ENCODE data around the gene ZBTB3. TPM values are rescaled to one million over a fixed set of nuclear protein-coding genes. Genes with fewer than 3 reads are reported as not detected.
"Not testable (repeated sequence)": the region's sequence is repeated elsewhere in the genome, so short reads cannot be mapped to it uniquely, and the experiment has no call there.

Gene ZBTB3
- total and polyA plus RNA-seq, 8 donors, result 7.3 to 11.2 (median 8.9) TPM

DNA sequence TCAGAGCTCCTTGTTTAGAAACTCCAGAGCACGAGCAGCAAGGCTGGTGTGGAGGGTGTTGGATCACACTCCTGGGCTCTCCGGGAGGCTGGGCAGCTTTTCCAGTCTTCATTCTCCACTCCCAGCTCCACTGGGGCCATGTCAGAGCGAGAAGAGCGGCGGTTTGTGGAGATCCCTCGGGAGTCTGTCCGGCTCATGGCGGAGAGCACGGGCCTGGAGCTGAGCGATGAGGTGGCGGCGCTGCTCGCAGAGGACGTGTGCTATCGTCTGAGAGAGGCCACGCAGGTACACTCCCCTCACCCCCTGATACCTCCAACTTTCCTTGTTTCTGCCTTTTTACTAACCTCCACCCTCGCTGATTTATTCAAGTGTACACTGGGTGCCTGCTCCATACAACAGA, 21.7 kb upstream of the ZBTB3 start:
- DNase-seq (no peak), ATAC-seq (no peak)
- Histone ChIP-seq H3K27ac (peak overlapping the region in 1 of 2 donors; percentile 73), H3K9me3 (no peaks in the 10 kb centered on the region), H3K4me1 (peaks cover 8 to 33% of the 10 kb centered on the region in 2 donors), H3K36me3 (peaks cover 0 to 49% of the 10 kb centered on the region in 2 donors), H3K4me3 (no peak overlapping the region), H3K27me3 (no peaks in the 10 kb centered on the region)
- TF ChIP-seq, protein P1, sequence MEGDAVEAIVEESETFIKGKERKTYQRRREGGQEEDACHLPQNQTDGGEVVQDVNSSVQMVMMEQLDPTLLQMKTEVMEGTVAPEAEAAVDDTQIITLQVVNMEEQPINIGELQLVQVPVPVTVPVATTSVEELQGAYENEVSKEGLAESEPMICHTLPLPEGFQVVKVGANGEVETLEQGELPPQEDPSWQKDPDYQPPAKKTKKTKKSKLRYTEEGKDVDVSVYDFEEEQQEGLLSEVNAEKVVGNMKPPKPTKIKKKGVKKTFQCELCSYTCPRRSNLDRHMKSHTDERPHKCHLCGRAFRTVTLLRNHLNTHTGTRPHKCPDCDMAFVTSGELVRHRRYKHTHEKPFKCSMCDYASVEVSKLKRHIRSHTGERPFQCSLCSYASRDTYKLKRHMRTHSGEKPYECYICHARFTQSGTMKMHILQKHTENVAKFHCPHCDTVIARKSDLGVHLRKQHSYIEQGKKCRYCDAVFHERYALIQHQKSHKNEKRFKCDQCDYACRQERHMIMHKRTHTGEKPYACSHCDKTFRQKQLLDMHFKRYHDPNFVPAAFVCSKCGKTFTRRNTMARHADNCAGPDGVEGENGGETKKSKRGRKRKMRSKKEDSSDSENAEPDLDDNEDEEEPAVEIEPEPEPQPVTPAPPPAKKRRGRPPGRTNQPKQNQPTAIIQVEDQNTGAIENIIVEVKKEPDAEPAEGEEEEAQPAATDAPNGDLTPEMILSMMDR (IDR thresholded peaks at IDR 0.05), result no peak
- intact Hi-C loops (cut with DNase I), result no loop called here

- ATAC-seq (no peak), DNase-seq (no peak)
- H3K4me3 ChIP-seq, result no peak overlapping the region
- peaks cover 16 to 42% of the 10 kb centered on the region in 2 donors for H3K4me1 ChIP-seq
- peak overlapping the region in 1 of 2 donors; percentile 73 for H3K27ac ChIP-seq
- no peaks in the 10 kb centered on the region for H3K27me3 ChIP-seq
- TF ChIP-seq, protein P1 (IDR thresholded peaks at IDR 0.05), result no peak
- H3K36me3 ChIP-seq, result peaks cover 0 to 39% of the 10 kb centered on the region in 2 donors
- intact Hi-C loops (cut with DNase I), result no loop called here
- H3K9me3 ChIP-seq, result no peaks in the 10 kb centered on the region
Observed at GRCh38 chr11:62774407-62774806, 20.4 kb upstream of the ZBTB3 start.

GRCh38 chr11:62771144-62772021, 17.4 kb upstream of the ZBTB3 start, which contains the start of gene TAF6L:
TAF6L (plus strand) TSS chr11:62771396; CDS start chr11:62775784, 4,388 bp downstream.
- Histone ChIP-seq H3K9me3 (no peaks in the 10 kb centered on the region), H3K4me3 (peak within 1 kb of the TSS; percentile 52 to 72), H3K36me3 (peaks cover 0 to 32% of the 10 kb centered on the region in 2 donors), H3K4me1 (peaks cover 16 to 42% of the 10 kb centered on the region in 2 donors), H3K27ac (peak within 1 kb of the TSS; percentile 91 to 94), H3K27me3 (no peaks in the 10 kb centered on the region)
- peak; percentile 95 to 98 (median 97) for DNase-seq
- ATAC-seq, result peak; percentile 97
- TF ChIP-seq, protein P1 (IDR thresholded peaks at IDR 0.05), result no peak
- intact Hi-C loops (cut with DNase I), result no loop called here

- H3K4me3 ChIP-seq, result peak overlapping the region; percentile 52 to 72
- peak overlapping the region; percentile 91 to 94 for H3K27ac ChIP-seq
- intact Hi-C loops (cut with DNase I), result no loop called here
- DNase-seq, result peak in 1 of 4 donors; percentile 44
- ATAC-seq, result peak; percentile 30
- H3K9me3 ChIP-seq, result no peaks in the 10 kb centered on the region
- TF ChIP-seq, protein P1 (IDR thresholded peaks at IDR 0.05), result no peak
- H3K27me3 ChIP-seq, result no peaks in the 10 kb centered on the region
- peaks cover 0 to 32% of the 10 kb centered on the region in 2 donors for H3K36me3 ChIP-seq
- peaks cover 16 to 42% of the 10 kb centered on the region in 2 donors for H3K4me1 ChIP-seq
Observed at GRCh38 chr11:62770778-62771143, 16.8 kb upstream of the ZBTB3 start.

DNA sequence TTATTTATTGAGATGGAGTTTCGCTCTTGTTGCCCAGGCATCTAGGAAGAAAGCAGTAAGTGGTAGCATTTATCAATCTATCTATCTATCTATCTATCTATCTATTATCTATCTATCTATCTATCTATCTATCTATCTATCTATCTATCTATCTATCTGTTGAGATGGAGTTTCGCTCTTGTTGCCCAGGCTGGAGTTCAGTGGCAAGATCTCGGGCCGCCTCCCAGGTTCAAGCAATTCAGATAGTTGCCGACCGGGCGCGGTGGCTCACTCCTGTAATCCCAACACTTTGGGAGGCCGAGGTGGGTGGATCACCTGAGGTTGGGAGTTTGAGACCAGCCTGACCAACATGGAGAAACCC, 6.9 kb upstream of the ZBTB3 start:
- H3K27ac ChIP-seq, result peak overlapping the region; percentile 75 to 96
- H3K9me3 ChIP-seq; H3K27me3 ChIP-seq; intact Hi-C loops (cut with DNase I); H3K36me3 ChIP-seq; ATAC-seq; DNase-seq: not testable (repeated sequence)
- H3K4me3 ChIP-seq, result peak overlapping the region; percentile 11 to 88
- H3K4me1 ChIP-seq, result peaks cover 10 to 19% of the 10 kb centered on the region in 2 donors
